GM23248 (cell line): Measurements from ENCODE around the gene ACACA.

Experiments
- EZH2 ChIP-seq: fragments of 200-600 bp; sonication (generic); IDR thresholded peaks from 2 replicates; pipeline ENCODE4 v1.6.1; 2018; ENCODE audit warnings: antibody characterized with exemption, mild to moderate bottlenecking; ENCODE audit not compliant: insufficient read depth, poor library complexity, severe bottlenecking
- EZH2phosphoT487 ChIP-seq: fragments of 200-600 bp; sonication (generic); IDR thresholded peaks from 2 replicates; pipeline ENCODE4 v1.6.1; 2018; ENCODE audit warnings: antibody characterized with exemption, moderate library complexity, mild to moderate bottlenecking, low read depth; ENCODE audit not compliant: insufficient read depth

DNA sequence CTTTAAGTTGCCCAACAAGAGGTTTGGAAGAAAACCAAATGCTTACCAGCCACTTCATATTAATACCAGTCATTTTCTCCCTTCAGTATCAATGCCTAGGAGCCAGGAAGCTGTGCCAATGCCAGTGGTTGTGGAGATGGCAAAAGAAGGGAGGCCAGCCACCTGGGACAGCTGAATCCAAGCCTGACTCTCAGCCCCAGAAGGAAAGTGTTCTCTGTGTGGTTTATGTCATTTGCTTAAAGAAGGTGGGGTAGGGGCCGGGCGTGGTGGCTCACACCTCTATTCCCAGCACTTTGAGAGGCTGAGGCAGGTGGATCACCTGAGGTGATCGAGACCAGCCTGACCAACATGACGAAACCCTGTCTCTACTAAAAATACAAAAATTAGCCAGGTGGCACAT lies 17.5 kb downstream of the ACACA start:
- TF ChIP-seq EZH2 (no peak), EZH2phosphoT487 (no peak)
